PFSK-1 (cell line): Measurements from ENCODE around the gene RSPH1.

Source experiments
- FOXP2 ChIP-seq: optimal IDR thresholded peaks from 2 replicates; pipeline ENCODE3; 2011; ENCODE audit warnings: borderline replicate concordance, control low read depth, inconsistent platforms; ENCODE audit not compliant: insufficient read depth; ENCODE audit errors: extremely low read length, extremely low read depth
- POLR2AphosphoS5 ChIP-seq: IDR thresholded peaks from 2 replicates; pipeline ENCODE4 v1.6.1; 2012; ENCODE audit warnings: low read depth, mild to moderate bottlenecking, control low read depth, low read length, moderate library complexity
- SIN3A ChIP-seq: IDR thresholded peaks from 2 replicates; pipeline ENCODE4 v1.6.1; 2012; ENCODE audit warnings: mild to moderate bottlenecking, low read length, moderate library complexity, borderline replicate concordance; ENCODE audit not compliant: insufficient read depth
- TAF1 ChIP-seq: IDR thresholded peaks from 2 replicates; pipeline ENCODE4 v1.6.1; 2012; ENCODE audit warnings: low read length, control low read depth, borderline replicate concordance; ENCODE audit not compliant: insufficient read depth
- TF ChIP-seq, protein P1 (sequence below), 2 experiments: IDR thresholded peaks; 2 replicates each; pipeline versions ENCODE4 v1.6.1 to v1.8.0; 2011 to 2012; ENCODE audit warnings: low read depth in 2 of 2, low read length in 2 of 2, control low read depth in 1 of 2, inconsistent platforms in 1 of 2, mild to moderate bottlenecking in 1 of 2, moderate library complexity in 1 of 2; ENCODE audit not compliant: insufficient read depth in 1 of 2

Gene RSPH1

GRCh38 chr21:42472521-42472920, 23.5 kb downstream of the RSPH1 start:
- TF ChIP-seq FOXP2 (no peak), TAF1 (no peak), POLR2AphosphoS5 (no peak), SIN3A (no peak)
- TF ChIP-seq, protein P1, sequence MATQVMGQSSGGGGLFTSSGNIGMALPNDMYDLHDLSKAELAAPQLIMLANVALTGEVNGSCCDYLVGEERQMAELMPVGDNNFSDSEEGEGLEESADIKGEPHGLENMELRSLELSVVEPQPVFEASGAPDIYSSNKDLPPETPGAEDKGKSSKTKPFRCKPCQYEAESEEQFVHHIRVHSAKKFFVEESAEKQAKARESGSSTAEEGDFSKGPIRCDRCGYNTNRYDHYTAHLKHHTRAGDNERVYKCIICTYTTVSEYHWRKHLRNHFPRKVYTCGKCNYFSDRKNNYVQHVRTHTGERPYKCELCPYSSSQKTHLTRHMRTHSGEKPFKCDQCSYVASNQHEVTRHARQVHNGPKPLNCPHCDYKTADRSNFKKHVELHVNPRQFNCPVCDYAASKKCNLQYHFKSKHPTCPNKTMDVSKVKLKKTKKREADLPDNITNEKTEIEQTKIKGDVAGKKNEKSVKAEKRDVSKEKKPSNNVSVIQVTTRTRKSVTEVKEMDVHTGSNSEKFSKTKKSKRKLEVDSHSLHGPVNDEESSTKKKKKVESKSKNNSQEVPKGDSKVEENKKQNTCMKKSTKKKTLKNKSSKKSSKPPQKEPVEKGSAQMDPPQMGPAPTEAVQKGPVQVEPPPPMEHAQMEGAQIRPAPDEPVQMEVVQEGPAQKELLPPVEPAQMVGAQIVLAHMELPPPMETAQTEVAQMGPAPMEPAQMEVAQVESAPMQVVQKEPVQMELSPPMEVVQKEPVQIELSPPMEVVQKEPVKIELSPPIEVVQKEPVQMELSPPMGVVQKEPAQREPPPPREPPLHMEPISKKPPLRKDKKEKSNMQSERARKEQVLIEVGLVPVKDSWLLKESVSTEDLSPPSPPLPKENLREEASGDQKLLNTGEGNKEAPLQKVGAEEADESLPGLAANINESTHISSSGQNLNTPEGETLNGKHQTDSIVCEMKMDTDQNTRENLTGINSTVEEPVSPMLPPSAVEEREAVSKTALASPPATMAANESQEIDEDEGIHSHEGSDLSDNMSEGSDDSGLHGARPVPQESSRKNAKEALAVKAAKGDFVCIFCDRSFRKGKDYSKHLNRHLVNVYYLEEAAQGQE (IDR thresholded peaks at IDR 0.05; ENCODE audit: insufficient read depth in 1 of 2, low read depth in 2 of 2, low read length in 2 of 2) = no peak

GRCh38 chr21:42471716-42472330, 24.2 kb downstream of the RSPH1 start:
- TF ChIP-seq POLR2AphosphoS5 (no peak), FOXP2 (no peak), SIN3A (no peak), TAF1 (no peak)
- TF ChIP-seq, protein P1 (IDR thresholded peaks at IDR 0.05; ENCODE audit: insufficient read depth in 1 of 2, low read depth in 2 of 2, low read length in 2 of 2) = no peak

DNA sequence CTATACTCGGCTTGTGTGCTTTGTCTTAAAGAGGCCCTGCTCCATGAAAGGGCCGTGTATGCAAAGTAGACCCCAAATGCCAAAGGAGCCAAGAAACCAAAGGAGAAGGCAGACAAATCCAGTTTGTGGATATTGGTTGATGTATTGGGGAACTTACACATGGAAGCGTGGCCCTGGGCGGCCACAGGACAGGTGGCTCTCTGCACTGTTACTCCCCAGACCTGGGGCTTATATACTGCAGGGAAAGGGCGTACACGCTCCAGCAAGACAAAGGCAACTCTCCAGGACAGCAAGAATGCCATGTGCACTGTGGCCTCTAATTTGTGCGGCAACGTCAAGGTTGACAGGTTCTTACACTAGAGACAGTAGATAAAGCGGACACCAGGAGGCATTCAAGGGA, 24.8 kb downstream of the RSPH1 start:
- no peak for TF ChIP-seq TAF1
- TF ChIP-seq SIN3A = no peak
- TF ChIP-seq POLR2AphosphoS5 = no peak
- TF ChIP-seq, protein P1 (IDR thresholded peaks at IDR 0.05; ENCODE audit: insufficient read depth in 1 of 2, low read depth in 2 of 2, low read length in 2 of 2) = no peak
- no peak for TF ChIP-seq FOXP2

DNA sequence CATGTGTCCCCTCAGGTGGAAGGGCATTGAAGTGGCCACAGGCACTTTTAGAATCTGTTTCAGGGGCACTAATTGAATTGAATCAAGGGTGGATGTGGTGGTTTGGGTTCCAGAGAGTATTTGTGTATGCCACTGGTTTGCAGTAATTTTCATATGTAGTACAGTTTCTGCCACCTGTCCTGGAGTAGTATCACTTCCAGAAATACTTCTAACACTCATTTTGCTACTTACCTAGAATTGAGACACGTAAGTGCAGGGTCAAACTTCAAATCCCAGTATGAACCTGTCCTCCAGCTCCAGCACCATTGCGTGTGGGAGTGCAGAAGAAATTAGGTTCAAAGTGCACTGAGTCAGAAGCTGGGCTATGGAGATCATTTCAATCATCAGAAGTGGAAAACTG, 26.8 kb downstream of the RSPH1 start:
- TF ChIP-seq, protein P1 (IDR thresholded peaks at IDR 0.05; ENCODE audit: insufficient read depth in 1 of 2, low read depth in 2 of 2, low read length in 2 of 2) = no peak
- TF ChIP-seq SIN3A = no peak
- no peak for TF ChIP-seq TAF1
- TF ChIP-seq FOXP2 = no peak
- TF ChIP-seq POLR2AphosphoS5 = no peak

DNA sequence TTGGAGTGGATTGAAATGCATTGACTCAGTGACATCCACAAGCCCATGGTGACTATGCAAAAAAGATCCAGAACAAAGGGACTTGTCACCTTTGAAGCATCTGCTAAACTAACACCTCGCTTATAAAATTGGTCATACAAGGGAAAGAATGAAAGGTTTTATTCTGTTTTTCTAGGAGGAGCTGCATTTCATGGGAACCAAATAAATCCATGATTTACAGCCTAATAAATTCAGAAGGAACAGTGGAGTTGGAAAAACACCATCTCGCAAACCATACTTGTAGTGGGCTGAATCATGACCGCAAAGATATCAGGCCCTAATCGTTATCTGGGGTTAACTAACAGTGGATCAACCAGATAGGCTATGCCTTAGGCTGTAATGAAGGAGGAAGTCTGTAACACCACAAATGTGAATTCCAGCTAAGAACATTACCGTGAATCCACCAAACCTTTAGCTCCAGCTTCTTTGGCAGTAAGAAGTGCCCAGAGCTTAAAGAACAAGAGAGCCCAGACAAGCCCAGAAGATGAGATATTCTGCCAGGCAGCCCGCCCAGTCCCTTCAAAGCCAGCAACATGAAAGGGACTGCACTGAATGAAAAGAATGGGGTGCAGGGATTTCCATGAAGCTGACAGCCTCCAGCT, 27.4 kb downstream of the RSPH1 start:
- TF ChIP-seq POLR2AphosphoS5 = no peak
- no peak for TF ChIP-seq FOXP2
- TF ChIP-seq, protein P1 (IDR thresholded peaks at IDR 0.05; ENCODE audit: insufficient read depth in 1 of 2, low read depth in 2 of 2, low read length in 2 of 2) = no peak
- no peak for TF ChIP-seq SIN3A
- TF ChIP-seq TAF1 = no peak
